Kidney (tissue), 14 donors: ENCODE measurements around the gene CUBN. TPM values are rescaled to one million over a fixed set of nuclear protein-coding genes. Genes with fewer than 3 reads are reported as not detected.

Source experiments
- DNase-seq, 5 donors: peaks; one replicate each; pipeline ENCODE4 v3.0.0-alpha.2; 2013 to 2020
- FAIRE-seq: peaks from 2 replicates; lab custom pipeline; 2012; peaks lifted over from hg19 to GRCh38; lab: Jason Lieb, UNC
- H3K27ac ChIP-seq, 2 donors: one replicate each; pipeline ENCODE4 v1.7.0; 2013; ENCODE audit warnings: low read depth in 2 of 2, low read length in 2 of 2, inconsistent platforms in 1 of 2
- H3K27me3 ChIP-seq: one replicate; pipeline ENCODE4 v1.7.1; 2013; ENCODE audit warnings: low read length, inconsistent platforms; ENCODE audit not compliant: control insufficient read depth, insufficient read depth
- H3K36me3 ChIP-seq, 3 donors: one replicate each; pipeline versions ENCODE4 v1.7.0 to v1.7.1; 2013; ENCODE audit warnings: low read length in 3 of 3, control low read depth in 1 of 3, inconsistent platforms in 1 of 3; ENCODE audit not compliant: insufficient read depth in 3 of 3, control insufficient read depth in 2 of 3
- H3K4me1 ChIP-seq, 3 donors: one replicate each; pipeline versions ENCODE4 v1.7.0 to v1.7.1; 2013; ENCODE audit warnings: low read length in 3 of 3, inconsistent platforms in 1 of 3, low read depth in 1 of 3; ENCODE audit not compliant: control insufficient read depth in 2 of 3, insufficient read depth in 2 of 3
- H3K4me3 ChIP-seq, 3 donors: one replicate each; pipeline versions ENCODE4 v1.7.0 to v1.8.1; 2013; ENCODE audit warnings: low read length in 3 of 3, control low read depth in 1 of 3, inconsistent platforms in 1 of 3
- H3K9ac ChIP-seq, 3 donors: one replicate each; pipeline versions ENCODE4 v1.7.0 to v1.7.1; 2013; ENCODE audit warnings: low read length in 3 of 3, control low read depth in 1 of 3, inconsistent platforms in 1 of 3
- H3K9me3 ChIP-seq, 3 donors: one replicate each; pipeline versions ENCODE4 v1.7.0 to v1.7.1; 2013; ENCODE audit warnings: low read length in 3 of 3, control low read depth in 1 of 3, inconsistent platforms in 1 of 3; ENCODE audit not compliant: control insufficient read depth in 2 of 3, insufficient read depth in 1 of 3
- intact Hi-C: fragments of 100-400 bp; cut with DNase I; formaldehyde crosslinking; loops from one replicate; pipeline ENCODE4 v1.11.1; 2022
- polyA plus RNA-seq: library from polyadenylated mRNA; stranded (reverse); fragments of 350-450 nt; fragmentation: Illumina TruSeq; extraction: RNeasy Lipid Tissue Mini Kit (QIAGEN cat#74804); gene quantifications from one replicate; pipeline ENCODE4 v1.2.3, GENCODE V29; 2014; ENCODE audit warnings: low read depth, low replicate concordance; ENCODE audit not compliant: insufficient read depth
- total RNA-seq: library from RNA; stranded (reverse); fragmentation: NEBNext Ultra II Directional; extraction: Animal tissue kit (Norgen Biotek cat#: 25700); gene quantifications from one replicate; pipeline ENCODE4 v1.2.1, GENCODE V29; 2021
- TF ChIP-seq, protein P1 (sequence below): IDR thresholded peaks from 3 replicates; pipeline ENCODE4 v1.5.1; 2012; ENCODE audit warnings: mild to moderate bottlenecking, moderate library complexity, borderline replicate concordance; ENCODE audit not compliant: insufficient read depth; ENCODE audit errors: extremely low read depth
- donor health status: control.
- donor health status: control.
- donor health status: control.
- donor health status: control.
- donor health status: control.
- donor health status: DM: yes; HTN: yes; CAD: no.
- donor health status: Normal renal cell carcinoma (clear cell type).

CUBN gene
- total and polyA plus RNA-seq, 2 donors from 2014 or later, result 14.8 to 31.6 TPM

DNA sequence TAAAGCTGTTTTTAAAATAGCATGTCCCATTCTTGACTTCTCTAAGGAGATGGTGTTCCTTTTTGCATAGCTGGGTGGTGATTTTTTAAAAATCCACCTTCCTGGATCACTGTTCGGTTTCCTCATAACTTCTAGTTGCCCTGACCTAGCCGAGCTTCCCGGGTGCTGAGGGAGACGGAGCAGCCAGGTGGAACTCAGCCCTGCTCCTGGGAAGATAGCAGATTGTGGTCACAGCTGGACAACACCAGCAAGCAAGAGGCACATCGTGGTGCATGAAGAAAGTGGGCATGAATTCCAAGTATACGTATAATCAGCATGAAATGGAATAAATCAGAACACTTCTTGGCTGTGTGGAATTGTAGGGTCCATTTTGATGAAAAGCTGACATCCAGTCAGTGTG, 238.9 kb downstream of the CUBN start:
- Histone ChIP-seq H3K36me3 (peaks cover 0 to 19% (median 2%) of the 10 kb centered on the region in 3 donors), H3K9me3 (no peaks in the 10 kb centered on the region), H3K4me1 (no peaks in the 10 kb centered on the region), H3K9ac (no peak overlapping the region), H3K27ac (no peak overlapping the region), H3K27me3 (no peaks in the 10 kb centered on the region), H3K4me3 (no peak overlapping the region)
- DNase-seq (no peak), FAIRE-seq (no peak)
- TF ChIP-seq, protein P1, sequence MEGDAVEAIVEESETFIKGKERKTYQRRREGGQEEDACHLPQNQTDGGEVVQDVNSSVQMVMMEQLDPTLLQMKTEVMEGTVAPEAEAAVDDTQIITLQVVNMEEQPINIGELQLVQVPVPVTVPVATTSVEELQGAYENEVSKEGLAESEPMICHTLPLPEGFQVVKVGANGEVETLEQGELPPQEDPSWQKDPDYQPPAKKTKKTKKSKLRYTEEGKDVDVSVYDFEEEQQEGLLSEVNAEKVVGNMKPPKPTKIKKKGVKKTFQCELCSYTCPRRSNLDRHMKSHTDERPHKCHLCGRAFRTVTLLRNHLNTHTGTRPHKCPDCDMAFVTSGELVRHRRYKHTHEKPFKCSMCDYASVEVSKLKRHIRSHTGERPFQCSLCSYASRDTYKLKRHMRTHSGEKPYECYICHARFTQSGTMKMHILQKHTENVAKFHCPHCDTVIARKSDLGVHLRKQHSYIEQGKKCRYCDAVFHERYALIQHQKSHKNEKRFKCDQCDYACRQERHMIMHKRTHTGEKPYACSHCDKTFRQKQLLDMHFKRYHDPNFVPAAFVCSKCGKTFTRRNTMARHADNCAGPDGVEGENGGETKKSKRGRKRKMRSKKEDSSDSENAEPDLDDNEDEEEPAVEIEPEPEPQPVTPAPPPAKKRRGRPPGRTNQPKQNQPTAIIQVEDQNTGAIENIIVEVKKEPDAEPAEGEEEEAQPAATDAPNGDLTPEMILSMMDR, result no peak
- intact Hi-C loops, result no loop called here

GRCh38 chr10:16887565-16887964, 242.0 kb downstream of the CUBN start:
- TF ChIP-seq, protein P1, result no peak
- Histone ChIP-seq H3K9ac (no peak overlapping the region), H3K27ac (no peak overlapping the region), H3K4me1 (no peaks in the 10 kb centered on the region), H3K9me3 (no peaks in the 10 kb centered on the region), H3K4me3 (no peak overlapping the region), H3K36me3 (peaks cover 0 to 11% (median 2%) of the 10 kb centered on the region in 3 donors), H3K27me3 (no peaks in the 10 kb centered on the region)
- DNase-seq (no peak), FAIRE-seq (no peak)
- intact Hi-C loops, result no loop called here

DNA sequence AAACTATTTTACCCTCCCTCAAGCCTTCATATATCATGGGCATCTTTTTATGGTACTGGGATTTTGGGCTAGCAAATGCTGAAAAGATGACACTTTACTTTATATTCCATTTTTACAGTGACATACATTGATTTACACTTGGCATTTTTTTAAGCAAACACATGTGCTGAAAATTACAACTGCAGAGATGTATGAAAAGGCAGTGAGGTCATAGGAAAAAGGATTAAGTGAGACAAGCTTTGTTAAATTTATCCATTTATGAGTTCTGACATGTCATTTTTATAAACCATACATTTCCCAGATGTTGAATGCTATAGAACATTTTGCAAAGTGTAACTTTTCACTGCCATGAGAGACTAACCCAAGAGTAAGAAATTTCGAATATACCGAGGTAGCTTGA, 243.6 kb downstream of the CUBN start:
- TF ChIP-seq, protein P1, result no peak
- FAIRE-seq (no peak), DNase-seq (peak in 1 of 5 donors; percentile 14)
- Histone ChIP-seq H3K9me3 (no peaks in the 10 kb centered on the region), H3K27ac (no peak overlapping the region), H3K9ac (no peak overlapping the region), H3K4me3 (no peak overlapping the region), H3K27me3 (no peaks in the 10 kb centered on the region), H3K4me1 (no peaks in the 10 kb centered on the region), H3K36me3 (peaks cover 0 to 11% (median 2%) of the 10 kb centered on the region in 3 donors)
- intact Hi-C loops, result no loop called here

GRCh38 chr10:16884497-16884896, 245.1 kb downstream of the CUBN start:
- FAIRE-seq (no peak), DNase-seq (no peak)
- TF ChIP-seq, protein P1, result no peak
- Histone ChIP-seq H3K9me3 (no peaks in the 10 kb centered on the region), H3K4me1 (no peaks in the 10 kb centered on the region), H3K9ac (no peak overlapping the region), H3K27me3 (no peaks in the 10 kb centered on the region), H3K27ac (no peak overlapping the region), H3K4me3 (no peak overlapping the region), H3K36me3 (peaks cover 0 to 19% (median 2%) of the 10 kb centered on the region in 3 donors)
- intact Hi-C loops, result no loop called here
